ENCODE measurements around the gene FAM114A1. TPM values are rescaled to one million over a fixed set of nuclear protein-coding genes. Genes with fewer than 3 reads are reported as not detected.
"Not testable (repeated sequence)": the region's sequence is repeated elsewhere in the genome, so short reads cannot be mapped to it uniquely, and the experiment has no call there.

The FAM114A1 gene
- polyA plus RNA-seq, 6 donors from 2014 or later, result 0.16 to 0.43 TPM; not detected in 4

DNA sequence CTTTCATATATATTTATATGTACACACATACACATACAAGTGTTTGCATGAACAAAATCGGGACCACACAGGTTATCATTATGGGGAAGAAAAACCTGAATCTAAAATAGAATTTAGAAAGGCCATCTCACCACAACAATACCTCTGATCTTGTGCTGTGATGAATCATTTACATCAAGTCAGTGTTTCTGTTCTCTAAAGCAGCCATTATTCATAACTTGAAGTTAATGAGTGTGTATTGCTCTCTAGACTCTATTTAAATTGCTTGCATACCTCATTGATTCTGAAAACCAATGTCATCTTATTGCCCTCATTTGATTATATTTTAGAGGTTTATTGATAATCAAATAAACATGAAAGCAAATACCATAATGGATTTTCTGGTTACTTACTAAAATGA is 71.6 kb downstream of the FAM114A1 start:
- no peaks in the 10 kb centered on the region for H3K27me3 Mint-ChIP-seq
- H3K36me3 Mint-ChIP-seq, result no peaks in the 10 kb centered on the region
- H3K9me3 Mint-ChIP-seq, result no peaks in the 10 kb centered on the region
- DNase-seq, result no peak
- H3K4me1 Mint-ChIP-seq, result peaks cover 0 to 4% (median 0%) of the 10 kb centered on the region in 3 donors
- no peak overlapping the region for H3K27ac Mint-ChIP-seq
- ATAC-seq (ENCODE audit: low read depth in 2 of 2), result no peak
- H3K4me3 Mint-ChIP-seq, result no peak overlapping the region

- DNase-seq, result no peak
- Mint-ChIP-seq H3K36me3 (no peaks in the 10 kb centered on the region), H3K27me3 (no peaks in the 10 kb centered on the region), H3K27ac (no peak overlapping the region), H3K4me1 (peaks cover 0 to 4% (median 0%) of the 10 kb centered on the region in 3 donors), H3K9me3 (no peaks in the 10 kb centered on the region), H3K4me3 (no peak overlapping the region)
- ATAC-seq (ENCODE audit: low read depth in 2 of 2), result no peak
Measured at GRCh38 chr4:38940476-38940875, 72.9 kb downstream of the FAM114A1 start.

GRCh38 chr4:38941906-38942305 is 74.3 kb downstream of the FAM114A1 start:
- not testable (repeated sequence) for DNase-seq; H3K36me3 Mint-ChIP-seq; H3K4me1 Mint-ChIP-seq; H3K27me3 Mint-ChIP-seq; H3K27ac Mint-ChIP-seq; ATAC-seq (ENCODE audit: low read depth in 2 of 2); H3K9me3 Mint-ChIP-seq
- peak overlapping the region in 1 of 8 donors; percentile 64 for H3K4me3 Mint-ChIP-seq

GRCh38 chr4:38943343-38943742 is 75.7 kb downstream of the FAM114A1 start:
- no peak overlapping the region for H3K4me3 Mint-ChIP-seq
- H3K27ac Mint-ChIP-seq, result no peak overlapping the region
- no peaks in the 10 kb centered on the region for H3K9me3 Mint-ChIP-seq
- ATAC-seq (ENCODE audit: low read depth in 2 of 2) (no peak), DNase-seq (no peak)
- H3K36me3 Mint-ChIP-seq, result no peaks in the 10 kb centered on the region
- H3K27me3 Mint-ChIP-seq, result no peaks in the 10 kb centered on the region
- H3K4me1 Mint-ChIP-seq, result peaks cover 5 to 11% (median 5%) of the 10 kb centered on the region in 3 donors

GRCh38 chr4:38944440-38944839 is 76.8 kb downstream of the FAM114A1 start:
- Mint-ChIP-seq H3K4me3 (no peak overlapping the region), H3K27me3 (no peaks in the 10 kb centered on the region), H3K36me3 (no peaks in the 10 kb centered on the region), H3K4me1 (peaks cover 5 to 11% (median 5%) of the 10 kb centered on the region in 3 donors), H3K9me3 (no peaks in the 10 kb centered on the region), H3K27ac (no peak overlapping the region)
- DNase-seq, result no peak
- ATAC-seq (ENCODE audit: low read depth in 2 of 2), result no peak

GRCh38 chr4:38946919-38947318 is 79.3 kb downstream of the FAM114A1 start:
- DNase-seq (no peak), ATAC-seq (ENCODE audit: low read depth in 2 of 2) (peak in 1 of 2 donors; percentile 28)
- H3K4me1 Mint-ChIP-seq, result peaks cover 7 to 9% (median 9%) of the 10 kb centered on the region in 3 donors
- no peak overlapping the region for H3K27ac Mint-ChIP-seq
- H3K4me3 Mint-ChIP-seq, result no peak overlapping the region
- H3K9me3 Mint-ChIP-seq, result no peaks in the 10 kb centered on the region
- peaks cover 0 to 6% (median 4%) of the 10 kb centered on the region in 3 donors for H3K27me3 Mint-ChIP-seq
- H3K36me3 Mint-ChIP-seq, result no peaks in the 10 kb centered on the region

- Mint-ChIP-seq H3K27ac (no peak overlapping the region), H3K36me3 (no peaks in the 10 kb centered on the region), H3K4me3 (no peak overlapping the region), H3K9me3 (no peaks in the 10 kb centered on the region), H3K27me3 (peaks cover 3 to 8% (median 5%) of the 10 kb centered on the region in 3 donors), H3K4me1 (peaks cover 7 to 10% (median 9%) of the 10 kb centered on the region in 3 donors)
- ATAC-seq (ENCODE audit: low read depth in 2 of 2), result no peak
- no peak for DNase-seq
Measured at GRCh38 chr4:38948551-38948950, 80.9 kb downstream of the FAM114A1 start.

GRCh38 chr4:38949411-38950051 is 81.9 kb downstream of the FAM114A1 start:
- ATAC-seq (ENCODE audit: low read depth in 2 of 2), result peak; percentile 27 to 32
- DNase-seq, result no peak
- H3K27me3 Mint-ChIP-seq, result peaks cover 8 to 12% (median 9%) of the 10 kb centered on the region in 3 donors
- H3K9me3 Mint-ChIP-seq, result no peaks in the 10 kb centered on the region
- H3K27ac Mint-ChIP-seq, result peak overlapping the region in 1 of 6 donors; percentile 61
- peaks cover 7 to 13% (median 9%) of the 10 kb centered on the region in 3 donors for H3K4me1 Mint-ChIP-seq
- H3K4me3 Mint-ChIP-seq, result peak overlapping the region in 1 of 8 donors; percentile 80
- H3K36me3 Mint-ChIP-seq, result no peaks in the 10 kb centered on the region

DNA sequence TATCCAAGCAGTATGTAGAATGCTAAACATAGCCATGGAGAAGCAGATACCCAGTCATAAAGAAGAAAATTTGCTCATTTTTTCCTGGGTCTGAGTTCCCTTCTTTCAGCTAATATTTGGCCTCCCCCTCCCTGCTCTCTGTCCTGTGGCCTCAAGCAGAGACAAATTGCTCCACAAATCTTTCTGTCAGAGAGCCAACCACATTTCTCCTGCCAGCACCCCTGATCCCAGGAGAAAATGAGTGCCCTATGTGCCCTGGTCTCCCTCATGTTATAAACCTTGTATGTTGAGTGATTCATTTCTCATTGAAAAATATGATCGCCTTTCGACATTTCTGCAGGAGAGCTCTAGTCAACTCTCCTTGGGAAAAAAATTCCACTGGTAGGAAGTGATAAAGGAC is 82.6 kb downstream of the FAM114A1 start:
- no peaks in the 10 kb centered on the region for H3K36me3 Mint-ChIP-seq
- peak overlapping the region in 1 of 6 donors; percentile 74 for H3K27ac Mint-ChIP-seq
- H3K27me3 Mint-ChIP-seq, result peaks cover 8 to 12% (median 9%) of the 10 kb centered on the region in 3 donors
- H3K4me1 Mint-ChIP-seq, result peaks cover 7 to 13% (median 9%) of the 10 kb centered on the region in 3 donors
- DNase-seq (no peak), ATAC-seq (ENCODE audit: low read depth in 2 of 2) (no peak)
- no peaks in the 10 kb centered on the region for H3K9me3 Mint-ChIP-seq
- no peak overlapping the region for H3K4me3 Mint-ChIP-seq

DNA sequence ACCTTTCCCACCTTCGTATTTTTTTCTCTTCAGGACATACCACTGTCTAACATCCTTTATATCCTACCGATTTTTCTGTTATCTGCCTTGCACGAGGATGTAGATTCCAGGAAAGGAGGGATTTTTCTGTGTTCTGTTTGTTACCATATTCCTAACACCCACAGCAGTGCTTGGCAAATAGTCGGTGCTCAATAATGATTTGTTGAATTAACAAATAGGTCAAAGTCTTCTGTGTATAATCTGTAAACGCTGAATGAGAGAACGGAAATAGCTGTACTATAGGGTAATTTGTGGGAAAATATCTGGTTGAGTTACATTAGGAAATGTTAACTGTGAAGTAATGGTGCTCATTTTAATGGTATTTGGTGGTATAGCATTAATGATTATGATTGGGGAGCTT is 83.1 kb downstream of the FAM114A1 start:
- Mint-ChIP-seq H3K27ac (no peak overlapping the region), H3K36me3 (no peaks in the 10 kb centered on the region), H3K9me3 (no peaks in the 10 kb centered on the region), H3K27me3 (peaks cover 8 to 12% (median 9%) of the 10 kb centered on the region in 3 donors), H3K4me1 (peaks cover 7 to 13% (median 9%) of the 10 kb centered on the region in 3 donors), H3K4me3 (no peak overlapping the region)
- no peak for DNase-seq
- ATAC-seq (ENCODE audit: low read depth in 2 of 2), result no peak

- H3K36me3 Mint-ChIP-seq, result no peaks in the 10 kb centered on the region
- H3K4me3 Mint-ChIP-seq, result no peak overlapping the region
- no peak overlapping the region for H3K27ac Mint-ChIP-seq
- ATAC-seq (ENCODE audit: low read depth in 2 of 2) (no peak), DNase-seq (no peak)
- peaks cover 7 to 17% (median 9%) of the 10 kb centered on the region in 3 donors for H3K4me1 Mint-ChIP-seq
- peaks cover 0 to 3% (median 0%) of the 10 kb centered on the region in 7 donors for H3K9me3 Mint-ChIP-seq
- peaks cover 8 to 12% (median 9%) of the 10 kb centered on the region in 3 donors for H3K27me3 Mint-ChIP-seq
Measured at GRCh38 chr4:38951598-38951997, 84.0 kb downstream of the FAM114A1 start.

- no peak for DNase-seq
- no peak overlapping the region for H3K27ac Mint-ChIP-seq
Measured at GRCh38 chr4:38952017-38952416, 84.4 kb downstream of the FAM114A1 start.

DNA sequence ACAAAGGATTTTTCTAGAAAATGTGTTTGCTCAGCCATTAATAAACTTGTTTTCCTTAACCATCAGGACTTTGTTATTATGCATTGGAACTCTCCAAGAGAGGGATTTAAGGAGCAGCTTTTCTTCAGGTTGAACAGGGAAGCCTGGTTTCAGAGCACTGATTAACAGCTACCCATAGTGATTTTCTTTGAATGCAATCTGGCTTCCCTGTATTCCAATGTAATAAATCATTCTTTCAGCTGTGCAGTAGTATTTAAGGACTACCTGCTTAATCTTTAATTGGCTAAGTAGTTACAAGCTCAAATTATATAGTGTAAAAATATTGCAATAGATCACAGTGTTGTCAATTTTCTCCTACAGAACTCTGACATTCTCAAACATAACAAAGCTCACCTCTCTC is 87.1 kb downstream of the FAM114A1 start:
- H3K27me3 Mint-ChIP-seq, result peaks cover 6 to 12% (median 8%) of the 10 kb centered on the region in 3 donors
- H3K4me3 Mint-ChIP-seq, result no peak overlapping the region
- no peaks in the 10 kb centered on the region for H3K36me3 Mint-ChIP-seq
- no peak for DNase-seq
- ATAC-seq (ENCODE audit: low read depth in 2 of 2), result no peak
- H3K4me1 Mint-ChIP-seq, result peaks cover under 1 to 34% (median 5%) of the 10 kb centered on the region in 3 donors
- peaks cover 0 to 5% (median 3%) of the 10 kb centered on the region in 7 donors for H3K9me3 Mint-ChIP-seq
- H3K27ac Mint-ChIP-seq, result peak overlapping the region in 1 of 6 donors; percentile 27

More at GRCh38 chr4:38952017-38952416, 84.4 kb downstream of the FAM114A1 start:
- Mint-ChIP-seq H3K9me3 (peaks cover 0 to 5% (median 0%) of the 10 kb centered on the region in 7 donors), H3K36me3 (no peaks in the 10 kb centered on the region), H3K4me3 (no peak overlapping the region), H3K4me1 (peaks cover 4 to 17% (median 5%) of the 10 kb centered on the region in 3 donors), H3K27me3 (peaks cover 8 to 12% (median 9%) of the 10 kb centered on the region in 3 donors)
- ATAC-seq (ENCODE audit: low read depth in 2 of 2), result no peak

- H3K27me3 Mint-ChIP-seq, result peaks cover 5 to 8% (median 6%) of the 10 kb centered on the region in 3 donors
- H3K4me3 Mint-ChIP-seq, result peak overlapping the region in 1 of 8 donors; percentile 28
- no peaks in the 10 kb centered on the region for H3K36me3 Mint-ChIP-seq
Measured at GRCh38 chr4:38955957-38956356, 88.4 kb downstream of the FAM114A1 start.

More at GRCh38 chr4:38955957-38956356, 88.4 kb downstream of the FAM114A1 start:
- DNase-seq, result no peak
- Mint-ChIP-seq H3K9me3 (peaks cover 0 to 5% (median 3%) of the 10 kb centered on the region in 7 donors), H3K4me1 (peaks cover 0 to 34% (median 5%) of the 10 kb centered on the region in 3 donors), H3K27ac (peak overlapping the region in 1 of 6 donors; percentile 78)
- ATAC-seq (ENCODE audit: low read depth in 2 of 2), result no peak
